OCI-LY1 (cell line): ENCODE measurements around the gene CHRNA3.

Experiments used
- H2AFZ ChIP-seq: fragments of 200-600 bp; sonication (generic), shearing (Covaris generic); 2 replicates; pipeline ENCODE4 v1.6.0; 2014; ENCODE audit warnings: antibody characterized with exemption, mild to moderate bottlenecking, low read length
- H3F3A ChIP-seq: fragments of 200-600 bp; sonication (generic), shearing (Covaris generic); 2 replicates; pipeline ENCODE4 v1.6.0; 2014; ENCODE audit warnings: mild to moderate bottlenecking, antibody characterized with exemption, low read length, moderate library complexity; ENCODE audit not compliant: insufficient read depth
- H3K27ac ChIP-seq: fragments of 200-600 bp; sonication (generic); 2 replicates; pipeline ENCODE4 v1.5.1; 2014; ENCODE audit warnings: low read length, mixed run types, mild to moderate bottlenecking, low read depth; ENCODE audit not compliant: poor library complexity, severe bottlenecking
- H3K27me3 ChIP-seq: fragments of 200-600 bp; sonication (generic); 2 replicates; pipeline ENCODE4 v1.6.0; 2014; ENCODE audit warnings: antibody characterized with exemption, mild to moderate bottlenecking, low read length, moderate library complexity; ENCODE audit not compliant: insufficient read depth
- H3K36me3 ChIP-seq: fragments of 200-600 bp; sonication (generic); 2 replicates; pipeline ENCODE4 v1.6.1; 2014; ENCODE audit warnings: mild to moderate bottlenecking, antibody characterized with exemption, low read length, moderate library complexity, mixed read lengths; ENCODE audit not compliant: insufficient read depth
- H3K4me1 ChIP-seq: fragments of 200-600 bp; sonication (generic); 2 replicates; pipeline ENCODE4 v1.5.1; 2014; ENCODE audit warnings: mild to moderate bottlenecking, low read length, moderate library complexity; ENCODE audit not compliant: insufficient read depth, severe bottlenecking
- H3K4me2 ChIP-seq: fragments of 200-600 bp; sonication (generic), shearing (Covaris generic); 2 replicates; pipeline ENCODE4 v1.6.1; 2014; ENCODE audit warnings: low read length
- H3K4me3 ChIP-seq: fragments of 200-600 bp; sonication (generic); 2 replicates; pipeline ENCODE4 v1.5.1; 2014; ENCODE audit warnings: low read length, low read depth, mild to moderate bottlenecking, mixed read lengths; ENCODE audit not compliant: poor library complexity, severe bottlenecking
- H3K79me2 ChIP-seq: fragments of 200-600 bp; shearing (Covaris generic); 2 replicates; pipeline ENCODE4 v1.6.1; 2016; ENCODE audit warnings: mixed run types, low read length, mixed read lengths; ENCODE audit not compliant: insufficient read depth
- H3K9ac ChIP-seq: fragments of 200-600 bp; sonication (generic), shearing (Covaris generic); 2 replicates; pipeline ENCODE4 v1.6.1; 2014; ENCODE audit warnings: mild to moderate bottlenecking, low read length, mixed read lengths
- H3K9me2 ChIP-seq: fragments of 200-600 bp; sonication (generic), shearing (Covaris generic); 2 replicates; pipeline ENCODE4 v1.6.1; 2014; ENCODE audit warnings: low read depth, mild to moderate bottlenecking, low read length, mixed read lengths
- H3K9me3 ChIP-seq: fragments of 200-600 bp; shearing (Covaris generic); 2 replicates; pipeline ENCODE4 v1.6.1; 2014; ENCODE audit warnings: low read length, mixed read lengths
- H4K20me1 ChIP-seq: fragments of 200-600 bp; sonication (generic), shearing (Covaris generic); 2 replicates; pipeline ENCODE4 v1.6.0; 2016; ENCODE audit warnings: mild to moderate bottlenecking, low read length; ENCODE audit not compliant: insufficient read depth
- CTCF ChIP-seq: fragments of 200-600 bp; sonication (generic), shearing (Covaris generic); IDR thresholded peaks from 2 replicates; pipeline ENCODE4 v1.5.1; 2017; ENCODE audit warnings: mild to moderate bottlenecking, antibody characterized with exemption, low read length, moderate library complexity, mixed read lengths
- EZH2 ChIP-seq: fragments of 200-600 bp; sonication (generic), shearing (Covaris generic); IDR thresholded peaks from 2 replicates; pipeline ENCODE4 v1.8.0; 2017; ENCODE audit warnings: borderline replicate concordance, mixed run types, mild to moderate bottlenecking, antibody characterized with exemption, low read length, moderate library complexity, mixed read lengths

CHRNA3 gene

DNA sequence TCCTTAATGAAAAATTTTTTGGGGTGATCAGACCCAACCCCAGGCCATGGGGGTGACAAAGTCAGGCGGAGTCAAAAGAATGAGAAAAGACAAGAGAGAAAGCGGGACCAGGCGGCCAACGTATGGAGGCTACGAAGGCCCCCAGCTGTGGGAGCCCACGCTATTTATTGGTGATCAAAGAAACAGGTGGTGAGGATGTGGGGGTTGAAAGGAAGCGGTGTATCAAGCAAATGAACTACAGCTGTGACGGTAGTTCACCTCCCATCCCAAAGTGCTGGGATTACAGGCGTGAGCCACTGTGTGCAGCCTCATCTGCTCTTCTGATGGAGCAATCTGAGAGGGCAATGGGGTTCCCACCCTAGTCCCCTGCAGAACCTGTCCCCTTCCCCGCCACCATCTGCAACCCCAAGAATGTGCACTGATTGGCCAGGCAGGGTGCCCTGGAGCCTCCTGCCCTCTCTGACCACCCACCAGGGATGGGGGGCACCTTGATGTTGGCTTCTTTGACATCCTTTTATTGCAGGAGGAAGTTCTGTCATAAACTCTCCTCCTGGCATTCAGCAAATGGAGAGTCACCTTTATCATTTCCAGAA, 1.1 kb upstream of the CHRNA3 start:
- Histone ChIP-seq H3K4me3 (no peak overlapping the region), H3K4me1 (no peaks in the 10 kb centered on the region), H3K9me2 (no peaks in the 10 kb centered on the region), H3K9ac (no peak overlapping the region), H3F3A (no peaks in the 10 kb centered on the region), H4K20me1 (no peaks in the 10 kb centered on the region), H3K79me2 (no peaks in the 10 kb centered on the region), H3K9me3 (no peaks in the 10 kb centered on the region), H2AFZ (no peak overlapping the region), H3K27me3 (peaks cover under 1% of the 10 kb centered on the region; the same call in 1 of the 2 replicates), H3K4me2 (no peak overlapping the region), H3K27ac (no peak overlapping the region), H3K36me3 (no peaks in the 10 kb centered on the region)
- no peak for TF ChIP-seq EZH2

- no peaks in the 10 kb centered on the region for H3F3A ChIP-seq
- no peak overlapping the region for H3K4me2 ChIP-seq
- H3K9me2 ChIP-seq, result no peaks in the 10 kb centered on the region
- no peak for TF ChIP-seq EZH2
- no peak overlapping the region for H3K9ac ChIP-seq
- H3K4me3 ChIP-seq, result no peak overlapping the region
- H3K79me2 ChIP-seq, result no peaks in the 10 kb centered on the region
- no peak overlapping the region for H3K27ac ChIP-seq
- no peaks in the 10 kb centered on the region for H4K20me1 ChIP-seq
- no peaks in the 10 kb centered on the region for H3K36me3 ChIP-seq
- no peaks in the 10 kb centered on the region for H3K27me3 ChIP-seq
- H3K4me1 ChIP-seq, result no peaks in the 10 kb centered on the region
- no peak overlapping the region for H2AFZ ChIP-seq
- no peaks in the 10 kb centered on the region for H3K9me3 ChIP-seq
These were observed 722 bp downstream of the CHRNA3 start for GRCh38 chr15:78620021-78620526.

DNA sequence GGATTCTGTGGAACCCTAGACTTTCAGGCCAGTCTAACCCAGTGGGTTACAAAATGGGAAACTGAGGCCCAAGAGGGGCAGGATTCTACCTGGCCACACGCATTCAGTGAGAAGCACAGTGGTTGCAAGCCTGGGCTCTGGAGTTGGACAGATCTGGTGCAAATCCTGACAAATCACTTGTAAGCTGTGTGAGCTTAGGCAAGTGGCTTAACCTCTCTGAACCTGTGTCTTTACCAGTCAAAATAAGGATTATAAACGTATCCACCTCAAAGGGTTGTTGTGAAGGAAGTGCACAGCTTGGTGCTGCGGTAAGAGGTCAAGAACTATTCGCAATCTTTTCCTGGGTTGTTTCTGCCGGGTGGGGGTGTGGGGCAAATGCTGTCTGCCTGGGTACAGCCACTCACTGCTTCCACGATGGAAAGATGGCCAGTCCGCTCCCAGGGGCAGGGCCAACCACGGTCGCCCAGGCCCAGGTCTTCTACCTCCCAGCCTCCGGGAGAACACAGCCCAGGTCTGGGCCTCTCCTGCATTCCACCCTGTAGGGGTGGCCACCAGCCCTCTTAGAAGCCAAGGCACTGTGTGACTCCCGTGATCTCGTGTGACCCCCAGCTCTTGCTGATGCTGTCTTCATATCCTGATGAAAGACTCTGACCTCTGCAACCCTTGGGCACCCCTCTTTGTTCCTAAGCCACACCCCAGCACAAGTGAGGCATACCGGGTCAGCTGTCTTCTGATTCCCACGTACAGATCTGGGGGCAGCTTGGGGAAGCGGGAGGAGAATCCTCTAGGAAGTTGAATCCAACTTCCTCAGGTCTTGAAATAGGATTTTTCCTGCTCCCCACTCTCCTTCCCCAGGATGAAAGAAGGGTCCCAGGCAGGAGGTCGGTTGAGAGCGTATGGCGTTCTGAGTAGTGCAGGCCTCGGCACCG, 1.5 kb downstream of the CHRNA3 start:
- Histone ChIP-seq H2AFZ (no peak overlapping the region), H3K4me3 (no peak overlapping the region)

More for the DNA sequence above, 1.5 kb downstream of the CHRNA3 start:
- H3F3A ChIP-seq, result no peaks in the 10 kb centered on the region
- no peaks in the 10 kb centered on the region for H3K4me1 ChIP-seq
- TF ChIP-seq EZH2, result no peak
- no peak for TF ChIP-seq CTCF
- H3K9me3 ChIP-seq, result no peaks in the 10 kb centered on the region
- H4K20me1 ChIP-seq, result no peaks in the 10 kb centered on the region
- no peaks in the 10 kb centered on the region for H3K9me2 ChIP-seq
- no peaks in the 10 kb centered on the region for H3K36me3 ChIP-seq
- H3K27me3 ChIP-seq, result no peaks in the 10 kb centered on the region
- H3K4me2 ChIP-seq, result no peak overlapping the region
- H3K79me2 ChIP-seq, result no peaks in the 10 kb centered on the region
- no peak overlapping the region for H3K27ac ChIP-seq
- H3K9ac ChIP-seq, result no peak overlapping the region
